ENCODE measurements around the gene ZPR1.
A peak's percentile ranks its signal among the peaks of the same experiment; 100 is the strongest.

The ZPR1 gene

GRCh38 chr11:116742104-116742503, 45.7 kb downstream of the ZPR1 start:
- DNase-seq, result no peak

GRCh38 chr11:116740741-116741140, 47.1 kb downstream of the ZPR1 start:
- DNase-seq, result no peak

GRCh38 chr11:116738975-116739374, 48.8 kb downstream of the ZPR1 start:
- no peak for DNase-seq

GRCh38 chr11:116736763-116737162, 51.1 kb downstream of the ZPR1 start:
- no peak for DNase-seq

- no peak for DNase-seq
These were observed 53.8 kb downstream of the ZPR1 start for GRCh38 chr11:116733969-116734508.

- DNase-seq, result no peak
These were observed 54.6 kb downstream of the ZPR1 start for GRCh38 chr11:116733043-116733755.

- DNase-seq, result peak; percentile 70
These were observed 55.4 kb downstream of the ZPR1 start for GRCh38 chr11:116732271-116733042.

GRCh38 chr11:116731821-116732220, 56.0 kb downstream of the ZPR1 start:
- no peak for DNase-seq

- peak; percentile 5 for DNase-seq
These were observed 56.6 kb downstream of the ZPR1 start for GRCh38 chr11:116731097-116731761.

- DNase-seq, result no peak
These were observed 57.2 kb downstream of the ZPR1 start for GRCh38 chr11:116730601-116731000.

- no peak for DNase-seq
These were observed 57.6 kb downstream of the ZPR1 start for GRCh38 chr11:116730241-116730561.

- no peak for DNase-seq
These were observed 58.2 kb downstream of the ZPR1 start for GRCh38 chr11:116729501-116730240.

- no peak for DNase-seq
These were observed 59.8 kb downstream of the ZPR1 start for GRCh38 chr11:116727990-116728389.

GRCh38 chr11:116725434-116726221, 62.2 kb downstream of the ZPR1 start:
- no peak for DNase-seq

GRCh38 chr11:116724813-116725212, 63.0 kb downstream of the ZPR1 start:
- no peak for DNase-seq

Data from NCI-H1105 (cell line).